HG02943 (cell line): ENCODE results near the gene HMCN2.

Experiments used
- ATAC-seq: cut with Tn5 transposase; IDR thresholded peaks from one replicate; pipeline ENCODE4 v1.9.1; 2021; ENCODE audit warnings: mild to moderate bottlenecking, low read depth, moderate library complexity; ENCODE audit not compliant: unreplicated experiment

The HMCN2 gene

DNA sequence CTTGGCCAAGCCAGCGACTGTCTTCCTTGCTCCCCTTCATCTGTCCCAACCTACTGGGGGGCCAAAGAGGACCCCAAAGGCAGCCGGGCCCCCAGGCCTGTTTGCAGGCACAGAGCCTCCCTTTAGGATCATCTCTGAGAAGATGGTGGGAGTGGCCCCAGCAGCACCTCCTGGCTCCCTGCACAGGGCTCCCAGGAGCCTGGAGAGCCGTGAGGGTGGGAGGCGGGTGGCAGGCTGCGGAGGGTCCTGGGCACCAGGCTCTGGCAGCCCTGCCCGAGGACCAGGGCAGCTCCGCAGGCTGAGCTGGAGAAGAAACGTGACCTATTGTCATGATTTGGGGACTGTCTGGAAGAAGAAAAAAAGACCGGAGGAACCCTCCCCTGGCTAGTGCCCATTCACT, 212.6 kb downstream of the HMCN2 start:
- ATAC-seq: no peak

DNA sequence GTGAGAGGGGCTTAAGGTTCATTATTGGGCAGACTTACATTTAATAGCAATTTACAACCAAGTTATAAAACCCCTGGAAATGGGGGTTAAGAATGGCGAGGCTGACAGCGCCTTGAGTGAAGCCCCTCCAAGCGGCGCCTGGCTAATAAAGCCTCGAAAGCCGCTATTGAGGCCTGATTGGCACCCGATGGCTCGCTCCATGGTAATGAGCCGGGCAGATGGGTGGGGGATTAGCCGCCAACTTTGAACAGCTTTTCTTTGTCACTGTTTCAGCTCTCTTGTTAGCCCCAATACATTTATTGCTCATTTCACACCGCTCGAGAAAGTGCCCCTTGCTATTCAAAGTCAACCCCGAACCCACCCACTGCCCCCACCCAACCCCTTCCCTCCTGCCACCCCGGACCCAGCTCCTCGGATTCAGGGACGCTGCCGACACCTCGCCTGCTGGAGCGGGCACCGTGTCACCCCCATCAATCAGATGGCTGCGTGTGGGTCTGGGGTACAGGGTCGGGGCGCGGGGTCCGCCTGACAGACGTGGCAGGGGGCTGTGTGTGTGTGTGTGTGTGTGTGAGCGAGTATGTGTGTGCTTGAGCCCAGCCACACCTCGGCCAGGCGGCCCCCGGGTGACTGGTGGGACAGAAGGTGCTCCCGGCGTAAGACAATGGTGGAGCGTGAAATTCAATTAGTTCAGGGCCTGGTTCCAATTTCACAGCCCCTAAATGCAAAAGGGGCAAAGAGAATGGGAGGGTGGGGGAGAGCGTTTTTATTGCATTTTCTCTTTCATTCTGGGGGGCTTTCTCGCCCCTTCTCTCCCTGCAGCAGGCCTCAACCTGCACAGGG, 213.4 kb downstream of the HMCN2 start:
- no peak for ATAC-seq

DNA sequence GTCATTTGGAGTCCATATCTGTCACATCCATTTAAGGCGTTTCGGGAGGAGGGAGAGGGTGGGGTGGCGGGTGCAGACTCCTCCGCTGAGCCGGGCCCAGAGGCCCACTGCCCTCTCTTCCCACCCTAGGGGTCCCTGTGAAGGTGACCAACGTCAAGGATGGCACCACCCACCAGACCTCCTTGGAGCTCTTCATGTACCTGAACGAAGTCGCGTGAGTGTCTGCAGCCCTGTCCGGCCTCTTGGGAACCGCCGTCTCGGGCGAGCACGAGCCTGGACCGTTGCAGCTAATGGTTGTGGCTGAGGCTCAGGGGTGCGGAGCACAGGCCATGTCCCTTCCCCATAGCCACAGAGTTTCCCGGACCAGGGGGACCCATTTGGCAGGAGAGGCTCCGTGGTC, 214.0 kb downstream of the HMCN2 start:
- no peak for ATAC-seq

DNA sequence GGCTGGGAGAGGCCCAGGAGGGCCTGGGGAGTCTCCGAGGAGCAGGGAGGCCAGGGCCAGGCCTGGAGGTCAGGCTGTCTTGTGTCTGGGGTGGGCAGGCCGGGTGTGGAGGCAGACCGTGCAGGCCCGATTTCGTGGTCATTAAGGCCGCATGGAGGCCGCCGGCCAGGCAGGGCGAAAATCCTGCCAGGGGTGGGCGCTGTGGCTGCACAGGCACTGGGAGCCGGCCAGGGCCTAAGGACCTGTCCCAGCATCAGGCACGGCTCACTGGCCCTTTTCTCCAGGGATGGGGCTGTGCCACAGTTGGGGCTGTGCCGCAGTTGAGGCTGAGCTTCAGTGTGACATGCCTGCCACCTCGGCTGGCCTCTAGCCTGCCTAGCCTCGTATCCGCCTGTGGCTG, 215.1 kb downstream of the HMCN2 start:
- no peak for ATAC-seq

DNA sequence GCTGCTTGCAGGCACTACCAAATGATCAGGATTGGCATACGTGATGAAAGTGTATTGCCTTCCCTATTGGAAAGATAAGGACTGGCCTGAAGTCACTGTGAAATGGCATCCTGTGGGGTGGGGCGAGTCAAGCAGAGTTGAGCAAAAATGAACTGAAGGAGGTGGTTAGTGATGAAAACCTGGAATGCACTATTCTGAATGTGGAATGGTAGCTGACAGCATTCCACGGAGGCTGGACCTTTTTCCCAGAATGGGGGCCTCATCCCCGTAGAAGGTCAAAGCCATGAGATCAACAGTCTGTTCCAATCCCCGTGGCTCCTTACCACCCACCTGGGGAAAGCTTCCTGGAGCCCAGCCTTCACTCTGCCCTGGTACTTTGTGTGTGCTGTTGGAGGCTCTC, 216.9 kb downstream of the HMCN2 start:
- no peak for ATAC-seq

DNA sequence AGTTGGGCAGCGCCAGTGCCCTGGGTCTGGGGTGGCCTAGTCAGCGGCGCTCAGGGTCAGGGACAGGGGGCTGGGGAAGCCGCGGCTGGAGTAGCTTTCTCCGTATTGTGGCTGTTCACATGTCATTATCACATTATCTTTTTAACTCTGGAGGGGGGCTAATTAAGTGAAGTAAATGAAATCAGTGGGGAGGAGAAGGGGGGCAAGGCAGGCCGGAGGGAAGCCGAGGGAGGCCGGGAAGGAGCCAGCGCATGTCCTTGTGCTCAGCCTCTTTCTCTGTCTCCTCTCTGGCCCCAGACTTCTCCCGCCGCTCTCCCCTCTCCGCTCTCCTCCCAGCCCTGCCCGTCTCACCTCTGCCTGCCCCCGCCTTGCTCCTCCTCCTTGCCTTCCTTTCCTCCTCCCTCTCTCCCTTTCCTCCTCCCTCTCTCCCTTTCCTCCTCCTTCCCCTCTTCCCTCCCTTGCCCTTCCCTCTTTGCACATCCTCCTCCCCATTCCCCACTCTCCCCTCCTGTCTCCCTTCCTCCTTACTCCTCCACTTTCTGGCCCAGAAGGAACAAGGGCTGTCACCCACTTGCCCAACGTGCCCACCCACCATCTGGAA, 217.9 kb downstream of the HMCN2 start:
- no peak for ATAC-seq
